ENCODE data around the gene BARHL2. TPM values are rescaled to one million over a fixed set of nuclear protein-coding genes. Genes with fewer than 3 reads are reported as not detected.

Gene BARHL2
- total RNA-seq, 1 experiment from 2014 or later: not detected

GRCh38 chr1:90675161-90675847 is 41.8 kb downstream of the BARHL2 start (continued):
- no peak for TF ChIP-seq ARID4B (CRISPR knock-in tag; IDR thresholded peaks at IDR 0.05; ENCODE audit: borderline replicate concordance)
- TF ChIP-seq, protein P1, sequence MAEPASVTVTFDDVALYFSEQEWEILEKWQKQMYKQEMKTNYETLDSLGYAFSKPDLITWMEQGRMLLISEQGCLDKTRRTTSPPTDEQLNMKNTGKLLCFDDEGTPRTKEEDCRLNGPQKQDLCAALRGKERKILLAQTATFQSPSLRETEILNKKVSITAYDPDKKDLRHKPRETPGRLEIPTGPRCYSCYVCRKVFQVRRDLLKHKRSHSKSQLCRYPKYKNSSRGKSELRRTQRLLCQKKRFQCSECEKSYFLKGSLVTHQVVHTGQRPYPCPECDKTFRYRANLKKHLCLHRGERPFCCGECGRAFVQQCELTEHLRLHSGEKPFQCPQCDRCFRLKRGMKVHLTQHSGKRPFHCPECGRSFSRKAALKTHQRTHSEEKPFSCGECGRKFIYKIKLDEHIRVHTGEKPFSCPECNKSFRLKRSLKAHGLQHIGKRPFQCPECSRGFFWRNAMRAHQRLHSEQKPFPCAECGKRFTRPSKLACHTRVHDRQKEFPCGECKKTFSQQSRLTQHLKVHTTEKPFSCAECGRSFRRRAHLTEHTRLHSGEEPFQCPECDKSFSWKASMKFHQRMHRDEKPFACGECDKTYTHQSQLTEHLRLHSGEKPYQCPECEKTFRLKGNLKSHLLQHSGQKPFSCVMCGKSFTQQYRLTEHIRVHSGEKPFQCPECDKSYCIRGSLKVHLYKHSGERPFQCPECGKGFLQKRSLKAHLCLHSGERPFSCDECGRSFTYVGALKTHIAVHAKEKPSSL (CRISPR knock-in tag; conservative IDR thresholded peaks at IDR 0.05): no peak

DNA sequence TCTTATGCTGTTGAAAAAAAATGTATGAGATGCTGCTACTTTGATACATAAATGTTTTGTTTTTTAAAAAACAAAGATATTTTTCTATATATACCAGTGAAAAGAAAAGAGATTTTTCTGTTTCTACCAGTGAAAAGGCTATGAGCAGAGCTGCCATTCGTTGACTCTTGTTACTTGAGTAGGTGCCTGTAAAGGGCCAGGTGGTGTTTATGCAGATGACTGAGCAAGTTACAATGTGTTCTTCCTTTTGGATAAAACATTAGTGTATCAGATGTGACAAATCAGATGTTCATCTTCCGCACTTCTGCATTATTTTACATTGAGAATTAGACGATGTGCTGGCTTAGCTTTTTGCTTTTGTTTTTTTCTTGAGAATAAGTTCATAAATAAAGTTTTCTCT is 45.4 kb downstream of the BARHL2 start:
- H3K27me3 Mint-ChIP-seq (ENCODE audit: low read depth): no peaks in the 10 kb centered on the region
- ChIA-PET CTCF (interaction anchor here (0.9 kb wide), 1 partner anchor 93 kb away, joined by 3 read pairs; no protein-coding TSS in a partner anchor), POLR2A (interaction anchor here (0.6 kb wide), 1 partner anchor 393 kb away, joined by 3 read pairs; no protein-coding TSS in a partner anchor)
- no peak overlapping the region for H3K27ac Mint-ChIP-seq
- no peaks in the 10 kb centered on the region for H3K4me1 Mint-ChIP-seq
- ATAC-seq: no peak
- no peak for DNase-seq (ENCODE audit: low spot score)
- H3K4me3 Mint-ChIP-seq: no peak overlapping the region
- peaks cover 29% of the 10 kb centered on the region for H3K9me3 Mint-ChIP-seq
- peaks cover 11% of the 10 kb centered on the region for H3K36me3 Mint-ChIP-seq
- TF ChIP-seq ZMAT4 (CRISPR knock-in tag; IDR thresholded peaks at IDR 0.05) (no peak), SP1 (CRISPR knock-in tag; conservative IDR thresholded peaks at IDR 0.05) (no peak), CTCF (IDR thresholded peaks at IDR 0.05) (no peak), NFATC4 (CRISPR knock-in tag; IDR thresholded peaks at IDR 0.05) (no peak), ZNF671 (CRISPR knock-in tag; IDR thresholded peaks at IDR 0.05) (no peak), ERG (CRISPR knock-in tag; IDR thresholded peaks at IDR 0.05) (no peak), GABPB1 (CRISPR knock-in tag; IDR thresholded peaks at IDR 0.05) (no peak), JAZF1 (CRISPR knock-in tag; IDR thresholded peaks at IDR 0.05) (no peak), OVOL2 (CRISPR knock-in tag; IDR thresholded peaks at IDR 0.05; ENCODE audit: borderline replicate concordance) (no peak), ATF1 (CRISPR knock-in tag; IDR thresholded peaks at IDR 0.05) (no peak), ZNF396 (CRISPR knock-in tag; IDR thresholded peaks at IDR 0.05; ENCODE audit: borderline replicate concordance) (no peak), NFYB (CRISPR knock-in tag; conservative IDR thresholded peaks at IDR 0.05; ENCODE audit: low read depth) (no peak), ZNF121 (CRISPR knock-in tag; IDR thresholded peaks at IDR 0.05) (no peak), MYBL2 (CRISPR knock-in tag; IDR thresholded peaks at IDR 0.05) (no peak)
- TF ChIP-seq, protein P2, sequence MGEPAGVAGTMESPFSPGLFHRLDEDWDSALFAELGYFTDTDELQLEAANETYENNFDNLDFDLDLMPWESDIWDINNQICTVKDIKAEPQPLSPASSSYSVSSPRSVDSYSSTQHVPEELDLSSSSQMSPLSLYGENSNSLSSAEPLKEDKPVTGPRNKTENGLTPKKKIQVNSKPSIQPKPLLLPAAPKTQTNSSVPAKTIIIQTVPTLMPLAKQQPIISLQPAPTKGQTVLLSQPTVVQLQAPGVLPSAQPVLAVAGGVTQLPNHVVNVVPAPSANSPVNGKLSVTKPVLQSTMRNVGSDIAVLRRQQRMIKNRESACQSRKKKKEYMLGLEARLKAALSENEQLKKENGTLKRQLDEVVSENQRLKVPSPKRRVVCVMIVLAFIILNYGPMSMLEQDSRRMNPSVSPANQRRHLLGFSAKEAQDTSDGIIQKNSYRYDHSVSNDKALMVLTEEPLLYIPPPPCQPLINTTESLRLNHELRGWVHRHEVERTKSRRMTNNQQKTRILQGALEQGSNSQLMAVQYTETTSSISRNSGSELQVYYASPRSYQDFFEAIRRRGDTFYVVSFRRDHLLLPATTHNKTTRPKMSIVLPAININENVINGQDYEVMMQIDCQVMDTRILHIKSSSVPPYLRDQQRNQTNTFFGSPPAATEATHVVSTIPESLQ (CRISPR knock-in tag; IDR thresholded peaks at IDR 0.05): no peak
- TF ChIP-seq, protein P3, sequence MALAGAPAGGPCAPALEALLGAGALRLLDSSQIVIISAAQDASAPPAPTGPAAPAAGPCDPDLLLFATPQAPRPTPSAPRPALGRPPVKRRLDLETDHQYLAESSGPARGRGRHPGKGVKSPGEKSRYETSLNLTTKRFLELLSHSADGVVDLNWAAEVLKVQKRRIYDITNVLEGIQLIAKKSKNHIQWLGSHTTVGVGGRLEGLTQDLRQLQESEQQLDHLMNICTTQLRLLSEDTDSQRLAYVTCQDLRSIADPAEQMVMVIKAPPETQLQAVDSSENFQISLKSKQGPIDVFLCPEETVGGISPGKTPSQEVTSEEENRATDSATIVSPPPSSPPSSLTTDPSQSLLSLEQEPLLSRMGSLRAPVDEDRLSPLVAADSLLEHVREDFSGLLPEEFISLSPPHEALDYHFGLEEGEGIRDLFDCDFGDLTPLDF (CRISPR knock-in tag; IDR thresholded peaks at IDR 0.05): no peak
- TF ChIP-seq, protein P4, sequence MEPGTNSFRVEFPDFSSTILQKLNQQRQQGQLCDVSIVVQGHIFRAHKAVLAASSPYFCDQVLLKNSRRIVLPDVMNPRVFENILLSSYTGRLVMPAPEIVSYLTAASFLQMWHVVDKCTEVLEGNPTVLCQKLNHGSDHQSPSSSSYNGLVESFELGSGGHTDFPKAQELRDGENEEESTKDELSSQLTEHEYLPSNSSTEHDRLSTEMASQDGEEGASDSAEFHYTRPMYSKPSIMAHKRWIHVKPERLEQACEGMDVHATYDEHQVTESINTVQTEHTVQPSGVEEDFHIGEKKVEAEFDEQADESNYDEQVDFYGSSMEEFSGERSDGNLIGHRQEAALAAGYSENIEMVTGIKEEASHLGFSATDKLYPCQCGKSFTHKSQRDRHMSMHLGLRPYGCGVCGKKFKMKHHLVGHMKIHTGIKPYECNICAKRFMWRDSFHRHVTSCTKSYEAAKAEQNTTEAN (CRISPR knock-in tag; IDR thresholded peaks at IDR 0.05): no peak
- TF ChIP-seq, protein P5, sequence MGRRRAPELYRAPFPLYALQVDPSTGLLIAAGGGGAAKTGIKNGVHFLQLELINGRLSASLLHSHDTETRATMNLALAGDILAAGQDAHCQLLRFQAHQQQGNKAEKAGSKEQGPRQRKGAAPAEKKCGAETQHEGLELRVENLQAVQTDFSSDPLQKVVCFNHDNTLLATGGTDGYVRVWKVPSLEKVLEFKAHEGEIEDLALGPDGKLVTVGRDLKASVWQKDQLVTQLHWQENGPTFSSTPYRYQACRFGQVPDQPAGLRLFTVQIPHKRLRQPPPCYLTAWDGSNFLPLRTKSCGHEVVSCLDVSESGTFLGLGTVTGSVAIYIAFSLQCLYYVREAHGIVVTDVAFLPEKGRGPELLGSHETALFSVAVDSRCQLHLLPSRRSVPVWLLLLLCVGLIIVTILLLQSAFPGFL (CRISPR knock-in tag; IDR thresholded peaks at IDR 0.05; ENCODE audit: borderline replicate concordance): no peak
